DMS114 treated with DMSO at 0.1 percent for 48 hours (cell line): ENCODE results near the gene ZDHHC7.

Experiments
- DNase-seq: peaks from one replicate; lab custom pipeline; 2025; ENCODE audit not compliant: unreplicated experiment; lab: John Stamatoyannopoulos, UW

Gene ZDHHC7

DNA sequence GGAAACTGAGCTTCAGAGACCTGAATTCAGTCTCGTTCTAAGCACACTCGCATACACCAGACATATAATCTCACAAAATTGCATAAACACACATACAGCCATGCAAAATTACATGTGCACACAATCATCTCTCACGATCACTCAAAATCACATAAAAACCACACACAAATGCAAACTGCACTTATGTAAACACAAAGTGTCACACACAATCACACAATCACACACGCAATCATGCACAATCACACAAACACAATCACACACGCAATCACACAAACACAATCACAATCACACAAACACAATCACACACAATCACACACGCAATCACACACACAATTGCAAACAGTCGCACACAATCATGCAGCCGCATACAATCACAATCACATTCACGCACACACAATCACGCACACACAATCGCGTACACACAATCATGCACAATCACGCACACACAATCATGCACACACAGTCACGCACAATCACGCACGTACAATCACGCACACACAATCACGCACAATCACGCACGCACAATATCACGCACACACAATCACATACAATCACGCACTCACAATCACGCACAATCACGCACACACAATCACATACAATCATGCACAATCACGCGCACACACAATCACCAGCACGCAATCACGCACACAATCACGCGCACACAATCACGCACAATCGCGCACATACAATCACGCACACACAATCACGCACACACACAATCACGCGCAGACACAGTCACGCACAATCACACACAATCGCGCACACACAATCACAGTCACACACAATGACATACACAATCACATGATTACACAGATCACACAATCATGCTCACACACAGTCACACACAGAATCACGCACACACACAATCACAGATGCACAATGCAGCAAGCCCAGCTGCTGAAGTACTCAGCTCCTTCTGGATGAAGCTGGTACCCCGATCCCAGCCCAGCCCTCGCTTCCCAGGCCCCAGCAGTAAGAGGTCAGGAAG is 45.6 kb downstream of the ZDHHC7 start:
- no peak for DNase-seq

DNA sequence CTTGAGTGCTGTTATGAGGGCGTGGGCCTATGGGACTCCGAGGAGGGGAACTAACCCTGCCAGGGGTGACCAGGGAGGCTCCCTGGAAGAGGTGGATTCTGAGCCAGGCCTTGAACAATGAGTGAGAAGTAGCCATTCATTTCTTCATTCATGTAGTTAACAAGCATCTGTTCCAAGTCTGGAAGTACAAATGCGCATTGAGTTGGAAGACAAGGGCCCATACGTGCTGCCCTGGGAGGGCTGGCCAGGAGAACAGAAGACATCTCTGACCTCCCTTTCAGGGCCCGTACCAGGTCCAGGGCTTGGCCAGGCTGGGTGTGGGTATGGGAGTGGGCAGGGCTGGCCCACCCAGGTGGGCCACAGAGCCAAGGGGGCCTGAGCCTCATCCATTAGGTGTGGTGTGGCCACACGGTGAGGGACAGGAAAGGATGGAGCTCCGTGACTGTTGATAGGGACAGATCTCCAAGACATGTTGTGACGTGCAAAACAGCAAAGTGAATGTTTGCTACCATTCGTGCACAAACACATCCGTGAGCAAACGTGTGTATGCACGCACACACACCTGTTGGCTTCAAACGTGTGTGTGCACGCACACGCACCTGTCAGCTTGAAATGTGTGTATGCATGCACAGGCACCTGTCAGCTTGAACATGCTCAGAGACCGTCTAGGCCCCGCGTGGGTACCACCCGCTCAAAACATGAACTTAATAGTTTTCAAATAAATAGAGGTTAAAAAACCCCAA is 46.8 kb downstream of the ZDHHC7 start:
- no peak for DNase-seq

DNA sequence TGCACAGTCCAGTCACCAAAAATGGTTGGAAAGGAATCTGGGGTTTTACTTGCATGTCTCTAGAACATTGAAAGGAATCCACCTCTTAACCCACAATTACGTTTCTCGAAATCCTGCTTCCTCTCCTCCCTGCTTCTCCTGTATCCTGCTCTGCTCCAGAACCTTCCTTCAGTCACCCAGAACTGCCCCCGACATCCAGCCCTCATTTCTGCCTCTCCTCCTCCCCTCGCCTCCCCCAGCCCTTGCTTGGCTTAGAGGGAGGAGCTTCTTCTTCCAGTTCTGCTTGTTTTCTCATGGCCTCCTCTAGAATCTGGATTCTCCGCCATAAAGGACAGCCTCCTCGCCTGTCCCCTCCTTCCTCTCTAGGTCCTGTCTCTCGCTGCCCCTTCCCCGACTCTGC is 48.3 kb downstream of the ZDHHC7 start:
- no peak for DNase-seq

DNA sequence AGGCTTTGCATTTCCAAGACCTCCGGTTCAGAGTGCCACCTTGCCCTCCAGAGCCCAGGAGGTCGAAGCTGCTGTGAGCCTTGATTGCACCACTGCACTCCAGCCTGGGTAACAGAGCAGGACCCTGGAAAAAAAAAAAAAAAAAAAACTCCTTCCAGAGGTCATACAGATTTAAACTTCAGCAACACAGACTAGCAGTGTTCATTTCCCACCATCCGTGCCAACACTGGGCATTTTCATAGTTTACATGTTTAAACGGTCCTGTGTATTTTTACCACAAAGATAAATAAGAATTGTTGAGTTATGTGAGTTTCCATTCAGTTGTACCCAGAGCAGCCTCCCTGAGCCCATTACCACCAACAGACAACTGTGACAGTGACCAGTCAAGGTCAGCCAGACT is 50.4 kb downstream of the ZDHHC7 start:
- no peak for DNase-seq

DNA sequence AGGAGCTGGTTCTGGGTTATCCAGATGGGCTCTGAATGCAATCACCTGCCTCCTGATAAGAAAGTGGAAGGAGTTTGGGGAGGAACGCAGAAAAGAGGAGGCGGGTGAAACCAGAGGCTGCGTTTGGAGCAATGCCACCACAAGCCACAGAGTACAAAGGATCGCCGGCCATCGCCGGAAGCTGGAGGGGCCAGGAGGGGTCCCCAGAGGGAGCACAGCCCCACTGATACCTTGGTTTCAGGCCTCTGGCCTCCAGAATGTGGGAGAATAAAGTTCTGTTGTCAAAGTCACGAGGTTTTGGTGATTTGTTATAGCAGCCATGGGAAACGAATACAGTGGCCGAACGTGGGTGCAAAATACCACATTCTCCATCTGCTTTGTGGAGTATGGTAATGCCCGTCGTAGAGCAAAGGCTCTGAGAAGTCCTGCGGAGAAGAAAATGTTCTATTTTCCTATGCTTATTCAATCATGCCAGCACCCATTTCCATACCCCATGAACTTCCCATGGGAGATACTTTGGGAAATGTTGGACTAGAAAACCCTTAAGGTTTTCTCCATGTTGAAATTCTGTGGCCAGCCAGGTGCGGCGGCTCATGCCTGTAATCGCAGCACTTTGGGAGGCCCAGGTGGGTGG is 51.4 kb downstream of the ZDHHC7 start:
- DNase-seq, result no peak

DNA sequence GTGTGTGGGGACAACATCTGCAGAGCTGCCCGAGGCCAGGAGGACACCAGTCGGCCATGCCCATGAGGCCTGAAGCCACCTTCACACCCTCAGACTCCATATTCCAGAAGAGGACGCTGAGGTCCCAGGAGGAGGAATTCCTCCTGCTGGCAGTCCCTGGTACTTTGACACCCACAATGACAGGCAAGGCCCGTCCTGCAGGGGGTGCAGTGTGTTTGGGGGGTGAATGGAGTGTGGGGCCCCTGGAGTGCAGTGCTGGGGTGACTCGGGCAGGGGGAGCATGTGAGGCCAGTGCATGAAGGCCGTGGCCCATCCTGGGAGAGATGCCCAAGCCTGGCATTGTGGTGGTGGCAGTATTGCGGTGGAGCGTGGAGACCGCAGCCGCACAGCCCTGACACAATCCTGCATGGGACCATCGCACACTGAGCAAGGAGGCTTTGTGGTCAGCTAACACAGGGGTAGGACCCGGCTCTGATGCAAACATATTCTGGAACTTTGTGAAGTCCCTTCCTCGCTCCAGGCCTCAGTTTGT is 52.2 kb downstream of the ZDHHC7 start:
- DNase-seq, result no peak

DNA sequence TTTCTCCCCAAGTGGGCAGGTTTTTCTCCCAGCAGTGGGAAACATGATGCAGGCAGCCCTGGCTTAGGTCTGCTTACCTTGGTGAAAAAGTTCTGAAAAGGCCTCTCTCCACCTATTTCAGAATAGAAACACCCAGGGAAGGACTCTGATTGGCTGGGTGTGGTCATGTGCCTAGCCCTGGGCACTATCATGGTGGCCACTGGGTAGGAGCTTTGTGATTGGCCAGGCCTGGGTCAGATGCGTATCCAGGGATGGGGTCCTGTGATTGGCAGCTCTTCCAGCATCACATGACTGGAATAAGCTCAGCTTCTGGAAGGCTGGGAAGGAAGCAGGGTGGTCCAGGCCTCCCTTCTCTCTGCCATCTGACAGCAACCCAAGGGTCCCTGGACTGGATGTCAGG is 53.5 kb downstream of the ZDHHC7 start:
- DNase-seq, result no peak

DNA sequence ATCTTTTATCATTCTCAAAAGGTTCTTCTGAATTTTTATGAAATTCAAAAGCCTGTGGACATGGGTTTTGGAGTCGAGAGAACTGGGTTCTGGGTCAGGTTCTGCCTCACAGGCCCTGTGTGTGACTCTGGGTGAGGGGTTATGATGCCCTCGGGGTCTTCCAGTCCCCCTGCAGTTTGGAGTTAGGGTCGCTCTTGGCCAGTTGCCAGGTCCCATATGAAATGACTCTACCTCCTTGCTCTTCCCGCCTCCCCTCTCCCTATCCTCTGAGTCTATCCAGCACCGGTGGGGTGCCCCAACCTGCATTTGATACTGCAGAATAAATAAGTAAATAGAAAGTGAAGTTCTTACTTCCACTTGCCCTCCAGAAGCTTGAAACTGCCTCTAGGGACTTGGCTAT is 54.1 kb downstream of the ZDHHC7 start:
- DNase-seq, result no peak

DNA sequence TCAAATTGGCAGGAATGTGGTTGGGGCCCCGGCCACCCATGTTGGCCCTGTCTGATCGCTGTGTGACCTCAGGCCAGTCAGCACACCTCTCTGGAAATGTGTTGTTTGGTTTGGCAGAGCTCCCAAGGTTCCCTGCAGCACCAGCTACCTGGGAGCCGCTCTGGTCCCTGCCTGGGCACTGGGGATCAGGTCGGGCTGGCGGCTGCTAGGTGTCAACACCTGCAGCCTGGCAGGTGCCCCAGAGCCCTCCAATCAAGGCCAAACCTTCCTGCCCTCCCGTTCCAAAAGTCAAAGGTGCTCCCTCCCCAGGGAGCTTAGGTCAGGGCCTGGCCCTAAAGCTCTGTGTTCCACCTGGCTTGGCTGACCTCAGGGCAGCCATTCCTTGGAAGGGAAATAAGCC is 55.9 kb downstream of the ZDHHC7 start:
- no peak for DNase-seq

DNA sequence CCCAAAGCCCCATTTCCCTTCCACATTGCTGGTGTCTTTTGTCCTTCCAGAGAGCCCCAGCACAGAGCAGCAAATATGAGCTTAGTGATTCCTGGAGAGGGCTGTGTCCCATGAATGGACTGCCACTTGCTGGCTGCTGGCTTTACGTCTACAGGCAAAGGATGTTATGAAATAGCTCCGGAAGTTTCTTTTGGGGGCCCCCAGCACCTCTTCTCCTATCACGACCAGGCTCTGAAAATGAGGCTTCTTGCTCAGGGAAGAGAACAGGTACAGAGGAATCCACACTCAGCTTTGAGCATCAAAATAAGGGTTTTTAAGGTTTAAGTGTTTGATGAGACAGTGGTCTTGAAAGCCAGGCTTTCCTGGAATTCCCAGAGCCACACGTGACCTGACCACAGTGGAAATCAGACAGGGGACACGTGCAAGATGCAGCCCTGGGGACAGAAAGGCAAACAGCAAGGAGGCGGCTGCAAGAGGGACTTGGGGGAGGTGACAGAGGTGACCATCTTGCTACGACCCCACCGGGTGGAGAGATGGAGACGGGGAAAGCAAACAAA is 58.1 kb downstream of the ZDHHC7 start:
- no peak for DNase-seq

DNA sequence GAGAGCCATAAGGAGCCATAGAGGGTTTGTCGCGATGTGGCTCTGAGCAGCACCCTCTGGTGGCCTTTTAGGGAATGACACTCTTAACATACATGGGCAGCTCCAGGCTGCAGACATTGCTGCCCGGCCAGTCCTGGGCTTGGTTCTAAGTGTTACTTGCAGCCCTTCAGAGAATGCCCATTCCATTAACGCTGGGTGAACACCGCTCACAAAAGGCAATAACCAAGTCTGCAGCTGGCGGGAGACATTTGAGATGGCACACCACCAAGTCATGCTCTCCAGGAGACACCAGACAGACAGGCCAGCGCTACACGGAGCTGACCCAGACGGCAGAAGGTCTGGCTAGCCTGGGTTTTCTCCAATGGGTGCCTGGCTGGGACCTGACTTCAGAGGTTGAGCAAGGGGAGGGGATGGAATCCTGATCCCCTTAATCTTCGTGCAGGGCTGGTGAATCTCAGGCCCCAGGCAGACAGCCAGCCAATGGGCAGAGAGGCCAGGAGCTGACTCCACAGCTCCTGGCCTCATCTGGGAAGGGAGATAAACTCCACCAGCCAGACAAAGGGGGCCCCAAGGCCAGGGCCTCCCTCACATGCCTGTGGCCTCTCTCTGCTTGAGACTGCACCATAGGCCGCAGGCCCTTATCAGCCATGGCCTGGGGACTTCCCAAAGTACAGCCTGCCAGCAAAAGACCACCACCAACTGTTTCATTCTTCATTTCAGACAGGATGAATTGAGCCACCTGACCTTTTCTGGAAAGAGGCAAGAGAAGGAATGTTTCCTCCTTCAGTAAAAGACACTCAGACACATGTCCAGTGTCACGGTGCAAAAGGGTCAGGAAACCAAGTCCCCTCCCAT is 58.8 kb downstream of the ZDHHC7 start:
- DNase-seq, result peak; percentile 85

DNA sequence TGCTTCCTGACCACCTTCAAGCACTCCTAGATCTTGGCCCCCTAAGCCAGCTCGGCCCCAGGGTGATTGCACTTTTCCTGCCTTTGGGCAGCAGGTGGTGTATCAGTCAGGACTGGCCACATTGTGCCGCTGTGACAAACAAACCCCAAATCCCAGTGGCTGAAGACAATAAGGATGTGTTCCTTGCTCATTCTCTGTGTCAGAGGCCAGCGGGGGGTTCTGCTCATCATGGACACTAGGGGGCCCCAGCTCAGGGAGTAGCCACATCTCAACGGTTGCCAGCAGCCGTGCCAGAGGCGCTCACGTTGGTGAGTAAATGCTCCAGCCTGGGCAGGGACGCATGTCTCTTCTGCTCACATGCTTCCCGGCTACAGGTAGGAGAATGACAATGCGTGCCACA is 60.4 kb downstream of the ZDHHC7 start:
- peak; percentile 10 for DNase-seq

DNA sequence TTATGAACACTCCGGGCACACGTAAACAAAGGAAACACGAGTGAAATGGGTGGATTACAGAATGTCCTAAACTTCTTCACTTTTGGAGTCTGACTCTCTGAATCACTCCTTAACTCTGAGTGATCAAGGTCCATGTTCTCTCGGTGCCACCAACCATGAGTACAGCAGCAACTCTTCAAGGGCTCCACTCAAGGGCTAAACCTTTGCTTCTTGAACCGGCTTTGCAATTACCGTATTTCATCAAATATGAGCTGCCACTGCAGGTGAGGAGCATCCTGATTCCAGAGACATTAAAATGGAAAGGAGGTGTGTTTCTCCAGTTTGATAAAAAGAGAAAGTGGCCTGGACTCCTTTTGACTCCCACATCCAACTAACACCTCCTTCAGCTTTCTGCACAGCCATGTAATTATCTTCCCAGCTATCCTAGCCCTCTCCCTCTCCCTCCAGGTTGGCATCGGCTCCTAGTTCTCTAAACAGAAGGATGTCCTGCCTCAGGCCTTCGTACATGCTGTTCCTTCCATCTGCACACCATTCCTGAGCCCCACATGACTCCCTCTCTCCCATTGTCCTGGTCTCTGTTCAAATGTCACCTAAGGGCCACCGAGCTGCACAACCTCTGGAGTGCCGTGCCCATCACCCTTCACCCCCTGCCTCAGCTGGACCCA is 61.4 kb downstream of the ZDHHC7 start:
- DNase-seq, result no peak

DNA sequence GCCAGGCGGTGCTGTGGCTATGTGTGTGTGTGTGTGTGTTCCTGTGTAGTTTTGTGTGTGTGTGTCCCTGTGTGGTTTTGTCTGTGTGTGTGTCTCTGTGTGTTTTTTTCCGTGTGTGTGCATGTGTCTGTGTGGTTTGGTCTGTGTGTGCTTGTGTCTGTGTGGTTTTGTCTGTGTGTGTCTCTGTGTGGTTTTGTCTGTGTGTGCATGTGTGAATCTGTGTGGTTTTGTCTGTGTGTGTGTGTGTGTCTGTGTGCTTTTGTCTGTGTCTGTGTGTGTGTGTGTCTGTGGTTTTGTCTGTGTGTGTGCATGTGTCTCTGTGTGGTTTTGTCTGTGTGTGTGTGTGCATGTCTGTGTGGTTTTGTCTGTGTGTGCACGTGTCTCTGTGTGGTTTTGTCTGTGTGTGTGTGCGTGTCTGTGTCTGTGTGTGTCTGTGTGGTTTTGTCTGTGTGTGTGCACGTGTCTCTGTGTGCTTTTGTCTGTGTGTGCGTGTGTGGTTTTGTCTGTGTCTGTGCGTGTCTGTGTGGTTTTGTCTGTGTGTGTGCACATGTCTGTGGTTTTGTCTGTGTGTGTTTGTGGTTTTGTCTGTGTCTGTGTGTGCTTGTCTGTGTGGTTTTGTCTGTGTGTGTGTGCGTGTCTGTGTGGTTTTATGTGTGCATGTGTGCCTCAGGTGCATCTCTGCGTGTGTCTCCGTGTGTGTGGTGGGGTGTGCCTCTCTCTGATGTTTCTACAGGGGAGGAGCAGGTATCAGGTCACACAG is 62.3 kb downstream of the ZDHHC7 start:
- no peak for DNase-seq

DNA sequence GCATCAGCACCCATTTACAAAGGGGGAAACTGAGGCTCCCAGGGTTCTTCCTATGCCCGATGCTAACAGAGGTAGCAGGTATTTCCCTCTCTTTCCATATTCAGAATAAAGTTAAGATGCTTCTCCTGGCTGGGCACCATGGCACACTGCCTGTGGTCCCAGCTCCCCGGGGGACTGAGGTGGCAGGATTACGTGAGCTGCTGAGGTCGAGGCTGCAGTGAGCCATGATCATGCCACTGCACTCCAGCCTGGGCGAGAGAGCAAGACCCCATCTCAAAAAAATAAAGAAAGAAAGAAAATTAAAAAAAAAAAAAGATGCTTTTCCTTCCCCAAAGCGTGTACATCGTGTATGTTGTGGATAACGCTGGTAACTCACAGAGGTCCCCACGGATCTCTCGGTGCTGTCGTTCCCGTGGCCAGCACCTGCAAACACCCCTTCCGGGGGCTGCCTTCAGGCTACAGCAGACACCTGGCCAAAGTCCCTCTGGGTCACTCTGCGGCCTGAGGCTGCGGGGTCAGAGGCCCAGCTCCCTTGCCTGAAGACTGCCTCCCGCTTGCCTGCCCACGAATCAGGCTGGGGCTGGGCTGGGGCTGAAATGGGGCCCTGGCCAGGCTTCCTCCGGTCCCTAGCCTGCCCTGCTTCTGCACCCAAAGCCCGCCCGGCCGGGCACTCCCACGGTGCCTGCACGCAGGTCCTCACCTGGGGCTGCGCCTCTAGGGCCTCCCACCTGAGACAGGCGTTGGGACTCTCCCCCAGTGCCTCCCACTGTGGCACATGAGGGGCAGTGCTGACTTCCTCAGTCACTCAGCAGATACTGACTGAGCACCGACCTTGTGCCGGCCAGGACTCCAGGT is 63.1 kb downstream of the ZDHHC7 start:
- no peak for DNase-seq

DNA sequence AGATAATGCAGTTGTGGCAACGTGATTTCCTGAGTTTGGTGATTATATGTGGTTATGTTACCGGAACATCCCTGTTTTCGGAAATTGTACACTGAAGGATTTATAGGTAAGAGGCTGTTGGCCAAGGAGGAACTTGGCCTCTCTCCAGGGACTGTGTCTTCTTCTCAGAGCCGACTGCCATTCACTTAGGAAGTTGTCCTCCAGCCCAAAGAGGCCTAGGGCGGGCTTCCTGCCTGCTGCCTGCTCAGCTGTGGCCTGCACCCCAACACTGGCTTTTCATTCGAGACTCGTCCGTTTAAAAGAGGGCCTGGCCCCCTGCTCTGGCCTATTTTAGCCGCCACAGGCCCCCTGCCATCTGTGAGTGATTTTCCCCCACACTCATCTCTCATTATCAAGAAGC is 64.3 kb downstream of the ZDHHC7 start:
- no peak for DNase-seq

DNA sequence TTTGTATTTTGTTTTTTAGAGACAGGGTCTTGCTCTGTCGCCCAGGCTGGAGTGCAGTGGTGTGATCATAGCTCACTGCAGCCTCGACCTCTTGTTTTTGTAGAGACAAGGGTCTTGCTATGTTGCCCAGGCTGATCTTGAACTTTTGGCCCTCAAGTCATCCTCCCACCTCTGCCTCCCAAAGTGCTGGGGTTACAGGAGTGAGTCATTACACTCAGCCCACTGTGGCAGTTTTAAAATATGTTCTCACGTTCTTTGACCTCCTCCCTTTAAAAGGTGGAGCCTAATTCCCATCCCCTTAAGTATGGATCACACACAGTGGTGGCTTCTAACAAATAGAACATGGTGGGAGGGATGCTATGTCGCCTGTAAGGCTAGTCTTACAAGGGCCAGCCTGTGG is 67.7 kb downstream of the ZDHHC7 start:
- no peak for DNase-seq

DNA sequence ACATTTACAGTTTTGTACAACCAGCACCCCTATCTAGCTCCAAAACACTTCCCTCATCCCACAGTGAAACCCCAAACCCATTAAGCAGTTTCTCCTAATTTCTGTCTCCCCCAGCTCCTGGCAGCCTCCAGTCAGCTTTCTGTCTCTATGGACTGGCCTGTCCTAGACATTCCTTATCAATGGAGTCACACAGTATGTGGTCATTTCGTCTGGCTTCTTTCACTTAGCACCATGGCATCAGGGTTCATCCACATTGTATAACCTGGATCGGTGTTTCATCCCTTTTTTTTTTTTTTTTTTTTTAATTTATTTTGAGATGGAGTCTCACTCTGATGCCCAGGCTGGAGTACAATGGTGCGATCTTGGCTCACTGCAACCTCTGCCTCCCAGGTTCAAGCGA is 68.5 kb downstream of the ZDHHC7 start:
- DNase-seq, result no peak
